ENCODE results near the gene C9orf78.

DNA sequence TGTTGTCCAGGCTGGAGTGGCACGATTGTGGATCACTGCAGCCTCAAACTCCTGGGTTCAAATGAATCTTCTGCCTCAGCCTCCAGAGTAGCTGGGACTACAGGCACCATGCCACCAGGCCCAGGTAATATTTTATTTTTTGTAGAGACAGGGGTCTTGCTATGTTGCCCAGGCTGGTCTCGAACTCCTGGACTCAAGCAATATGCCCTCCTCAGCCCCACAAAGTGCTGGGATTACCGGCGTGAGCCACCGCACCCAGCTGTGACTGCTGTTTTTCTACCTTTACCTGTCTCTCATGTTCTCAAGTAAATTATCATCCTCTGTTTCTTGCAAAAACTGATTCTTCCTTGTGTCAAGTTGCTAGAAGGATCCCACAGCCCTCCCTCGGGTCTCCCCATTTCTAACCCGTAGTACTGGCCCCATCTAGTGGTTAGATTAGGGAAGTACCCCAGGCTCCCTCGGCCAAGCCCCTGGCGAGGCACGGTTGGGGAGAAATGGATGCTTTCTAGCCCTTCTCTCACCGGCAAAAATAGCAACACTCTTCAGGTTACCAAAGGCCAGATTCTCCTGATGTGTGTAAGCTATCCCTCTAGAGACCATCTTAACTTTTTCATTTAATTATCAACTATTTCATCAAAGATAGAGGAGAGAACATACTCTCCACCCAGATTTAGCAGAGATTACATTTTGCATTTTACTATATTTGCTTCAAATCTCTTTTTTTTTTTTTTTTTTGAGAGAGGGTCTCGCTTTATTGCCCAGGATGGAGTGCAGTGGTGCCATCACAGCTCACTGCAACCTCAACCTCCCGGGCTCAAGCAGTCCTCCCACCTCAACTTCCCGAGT lies 51.3 kb downstream of the C9orf78 start:
- TF ChIP-seq, protein P1, sequence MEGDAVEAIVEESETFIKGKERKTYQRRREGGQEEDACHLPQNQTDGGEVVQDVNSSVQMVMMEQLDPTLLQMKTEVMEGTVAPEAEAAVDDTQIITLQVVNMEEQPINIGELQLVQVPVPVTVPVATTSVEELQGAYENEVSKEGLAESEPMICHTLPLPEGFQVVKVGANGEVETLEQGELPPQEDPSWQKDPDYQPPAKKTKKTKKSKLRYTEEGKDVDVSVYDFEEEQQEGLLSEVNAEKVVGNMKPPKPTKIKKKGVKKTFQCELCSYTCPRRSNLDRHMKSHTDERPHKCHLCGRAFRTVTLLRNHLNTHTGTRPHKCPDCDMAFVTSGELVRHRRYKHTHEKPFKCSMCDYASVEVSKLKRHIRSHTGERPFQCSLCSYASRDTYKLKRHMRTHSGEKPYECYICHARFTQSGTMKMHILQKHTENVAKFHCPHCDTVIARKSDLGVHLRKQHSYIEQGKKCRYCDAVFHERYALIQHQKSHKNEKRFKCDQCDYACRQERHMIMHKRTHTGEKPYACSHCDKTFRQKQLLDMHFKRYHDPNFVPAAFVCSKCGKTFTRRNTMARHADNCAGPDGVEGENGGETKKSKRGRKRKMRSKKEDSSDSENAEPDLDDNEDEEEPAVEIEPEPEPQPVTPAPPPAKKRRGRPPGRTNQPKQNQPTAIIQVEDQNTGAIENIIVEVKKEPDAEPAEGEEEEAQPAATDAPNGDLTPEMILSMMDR (conservative IDR thresholded peaks at IDR 0.05; ENCODE audit: low read depth, low read length): peak; percentile 83
- no peak for TF ChIP-seq EZH2 (IDR thresholded peaks at IDR 0.05; ENCODE audit: low read length, unreplicated experiment)

Measured in PC-3 (cell line).